ENCODE results near the gene PEX13.

The PEX13 gene

DNA sequence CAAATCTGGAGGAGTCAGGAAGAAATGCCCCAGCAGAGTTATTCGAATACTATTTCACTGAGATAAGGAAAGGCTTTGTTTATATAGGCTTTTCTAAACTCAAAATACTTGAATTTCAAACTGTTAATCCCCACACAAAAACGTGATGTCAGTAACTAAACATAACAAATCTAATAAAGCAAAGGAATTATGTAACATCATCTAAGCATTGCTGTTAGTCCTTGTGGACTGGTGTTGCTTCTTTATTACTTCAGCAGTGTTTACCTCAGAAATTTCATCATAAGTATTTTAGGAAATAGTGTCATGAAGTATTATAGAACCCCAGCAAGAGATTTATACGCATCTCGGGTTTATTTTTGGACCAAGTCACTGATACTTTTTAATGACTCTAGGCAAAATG is 28.5 kb downstream of the PEX13 start:
- TF ChIP-seq, protein P1, sequence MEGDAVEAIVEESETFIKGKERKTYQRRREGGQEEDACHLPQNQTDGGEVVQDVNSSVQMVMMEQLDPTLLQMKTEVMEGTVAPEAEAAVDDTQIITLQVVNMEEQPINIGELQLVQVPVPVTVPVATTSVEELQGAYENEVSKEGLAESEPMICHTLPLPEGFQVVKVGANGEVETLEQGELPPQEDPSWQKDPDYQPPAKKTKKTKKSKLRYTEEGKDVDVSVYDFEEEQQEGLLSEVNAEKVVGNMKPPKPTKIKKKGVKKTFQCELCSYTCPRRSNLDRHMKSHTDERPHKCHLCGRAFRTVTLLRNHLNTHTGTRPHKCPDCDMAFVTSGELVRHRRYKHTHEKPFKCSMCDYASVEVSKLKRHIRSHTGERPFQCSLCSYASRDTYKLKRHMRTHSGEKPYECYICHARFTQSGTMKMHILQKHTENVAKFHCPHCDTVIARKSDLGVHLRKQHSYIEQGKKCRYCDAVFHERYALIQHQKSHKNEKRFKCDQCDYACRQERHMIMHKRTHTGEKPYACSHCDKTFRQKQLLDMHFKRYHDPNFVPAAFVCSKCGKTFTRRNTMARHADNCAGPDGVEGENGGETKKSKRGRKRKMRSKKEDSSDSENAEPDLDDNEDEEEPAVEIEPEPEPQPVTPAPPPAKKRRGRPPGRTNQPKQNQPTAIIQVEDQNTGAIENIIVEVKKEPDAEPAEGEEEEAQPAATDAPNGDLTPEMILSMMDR (conservative IDR thresholded peaks at IDR 0.05), result no peak
- TF ChIP-seq ZFX (IDR thresholded peaks at IDR 0.05), result no peak
- no peak overlapping the region for H3K27ac ChIP-seq

DNA sequence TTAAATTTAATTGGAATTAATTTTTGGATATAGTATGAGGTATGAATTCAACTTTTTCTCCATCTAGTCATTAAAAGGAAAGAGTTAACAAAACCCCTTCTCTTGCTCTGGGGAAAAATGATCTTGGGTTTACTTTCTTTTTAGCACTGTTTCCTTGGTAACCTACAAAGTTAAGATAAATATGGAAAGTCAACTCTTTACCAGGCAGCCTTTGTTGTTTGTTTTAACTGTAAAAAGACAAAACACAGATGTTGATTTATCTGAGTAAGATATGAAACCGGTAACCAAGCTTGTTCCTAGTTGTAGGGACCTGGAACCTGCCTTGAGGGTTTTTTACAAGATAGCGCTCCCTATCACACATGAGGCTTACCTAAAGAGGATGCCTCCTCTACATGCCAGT is 38.0 kb downstream of the PEX13 start:
- no peak for TF ChIP-seq ZFX (IDR thresholded peaks at IDR 0.05)
- TF ChIP-seq, protein P1 (conservative IDR thresholded peaks at IDR 0.05), result no peak
- no peak overlapping the region for H3K27ac ChIP-seq

DNA sequence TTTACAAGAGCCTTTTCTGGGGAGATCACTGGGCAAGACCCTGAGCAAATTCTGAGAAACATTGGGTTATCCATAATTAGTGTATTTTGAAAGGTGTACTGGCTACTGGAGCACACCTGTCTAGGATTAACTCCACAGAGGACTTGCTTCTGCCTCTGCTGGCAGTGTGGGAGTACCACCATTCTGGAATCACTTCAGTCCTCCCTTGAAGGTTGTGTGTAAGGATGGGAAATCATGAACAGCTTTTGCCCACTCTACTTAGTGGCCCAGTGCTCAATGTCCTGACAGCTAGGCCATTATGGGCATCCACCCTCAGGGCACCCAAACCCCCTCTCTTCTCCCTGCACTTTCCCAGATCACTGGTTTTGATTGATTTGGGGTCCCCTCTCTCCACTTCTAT is 40.0 kb downstream of the PEX13 start:
- TF ChIP-seq, protein P1 (conservative IDR thresholded peaks at IDR 0.05), result no peak
- no peak for TF ChIP-seq ZFX (IDR thresholded peaks at IDR 0.05)
- H3K27ac ChIP-seq, result no peak overlapping the region

DNA sequence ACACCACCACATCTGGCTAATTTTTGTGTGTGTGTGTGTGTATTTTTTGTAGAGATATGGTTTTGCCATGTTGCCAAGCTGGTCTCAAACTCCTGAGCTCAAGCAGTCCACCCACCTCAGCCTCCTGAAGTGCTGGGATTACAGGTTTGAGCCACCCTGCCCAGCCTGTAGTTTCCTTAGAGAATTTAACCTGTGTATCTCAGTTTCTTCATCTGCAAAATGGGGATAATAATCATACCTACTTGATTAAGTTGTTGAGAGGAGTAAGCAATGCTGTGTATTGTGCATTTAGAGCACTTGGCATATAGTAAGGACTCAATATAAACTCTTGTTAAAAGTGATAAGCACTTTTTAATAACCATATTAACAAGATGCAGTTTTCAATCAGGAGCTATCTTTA is 41.9 kb downstream of the PEX13 start:
- TF ChIP-seq, protein P1 (conservative IDR thresholded peaks at IDR 0.05), result no peak
- no peak for TF ChIP-seq ZFX (IDR thresholded peaks at IDR 0.05)
- no peak overlapping the region for H3K27ac ChIP-seq

DNA sequence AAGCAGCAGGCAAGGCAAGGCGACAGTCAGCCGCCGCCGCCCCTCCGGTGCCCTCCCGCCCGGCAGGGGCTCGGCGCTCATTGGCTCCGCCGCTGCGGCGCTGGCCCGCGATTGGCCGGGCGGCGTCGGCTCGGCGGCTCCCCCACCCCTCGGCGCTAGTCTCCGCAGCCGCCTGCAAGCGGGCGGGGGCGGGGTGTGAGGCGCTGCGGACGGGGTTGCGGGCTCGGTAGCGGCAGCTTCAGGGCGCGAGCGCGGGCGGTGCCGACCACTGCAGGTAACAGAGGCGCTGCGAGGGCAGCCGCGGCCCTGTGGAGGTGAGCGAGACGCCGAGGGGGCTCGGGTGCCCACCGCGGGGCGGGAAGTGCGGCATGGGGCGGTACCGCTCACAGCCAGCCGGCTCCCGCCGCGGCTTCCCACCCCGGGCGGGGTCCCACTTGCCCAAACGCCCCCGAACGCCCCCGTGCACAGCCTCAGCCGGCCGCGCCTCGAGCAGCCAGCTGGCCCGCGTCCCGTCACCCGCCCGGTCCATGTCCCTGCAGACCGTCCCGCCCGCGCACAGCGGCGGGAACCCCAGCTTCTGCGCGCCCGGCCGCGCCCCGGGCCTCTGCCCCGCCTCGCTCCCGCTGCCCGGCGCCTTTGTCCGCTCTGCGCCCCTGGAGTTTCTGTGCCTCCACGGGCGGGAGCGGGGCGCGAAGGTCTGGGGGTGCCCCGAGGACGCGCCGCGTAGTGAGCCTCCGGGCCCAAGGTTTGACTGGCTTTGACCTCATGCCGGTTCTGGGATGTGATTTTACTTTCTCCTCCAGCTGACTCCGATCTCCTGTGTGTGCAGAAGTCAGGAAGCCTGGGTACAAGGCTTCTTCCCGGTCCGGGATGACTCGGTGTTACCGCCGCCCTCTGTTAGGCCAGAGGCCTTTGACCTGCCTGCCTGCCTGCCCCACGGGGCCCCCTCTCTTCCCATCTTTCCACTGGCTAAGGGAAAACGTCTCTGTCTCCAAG is 48.5 kb downstream of the PEX13 start, which contains the start of gene SANBR:
TSS of gene SANBR (plus strand) at position 158 of the 996 bp plus-strand sequence. CDS start 4,480 bp downstream, outside the sequence.
- peak; percentile 39; the same call in 1 of the 2 replicates for TF ChIP-seq ZFX (IDR thresholded peaks at IDR 0.05)
- TF ChIP-seq, protein P1 (conservative IDR thresholded peaks at IDR 0.05), result no peak
- H3K27ac ChIP-seq, result peak within 1 kb of the TSS; percentile 75

DNA sequence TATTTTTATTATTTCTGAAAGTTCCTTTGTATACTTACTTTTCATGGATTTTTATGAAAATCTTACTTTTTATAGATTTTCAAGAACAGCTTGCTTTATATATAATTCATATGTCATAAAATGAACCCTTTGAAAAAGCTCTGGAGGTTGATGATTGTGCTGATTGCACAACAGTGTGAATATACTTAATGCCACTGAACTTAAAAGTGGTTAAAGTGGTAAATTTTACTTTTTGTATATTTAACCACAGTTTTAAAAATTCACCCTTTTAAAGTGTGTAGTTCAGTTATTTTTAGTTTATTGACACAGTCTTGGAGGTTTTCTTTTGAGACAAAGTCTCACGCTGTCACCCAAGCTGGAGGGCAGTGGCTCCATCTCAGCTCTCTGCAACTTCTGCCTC is 56.6 kb downstream of the PEX13 start:
- TF ChIP-seq, protein P1 (conservative IDR thresholded peaks at IDR 0.05), result no peak
- TF ChIP-seq ZFX (IDR thresholded peaks at IDR 0.05), result no peak

DNA sequence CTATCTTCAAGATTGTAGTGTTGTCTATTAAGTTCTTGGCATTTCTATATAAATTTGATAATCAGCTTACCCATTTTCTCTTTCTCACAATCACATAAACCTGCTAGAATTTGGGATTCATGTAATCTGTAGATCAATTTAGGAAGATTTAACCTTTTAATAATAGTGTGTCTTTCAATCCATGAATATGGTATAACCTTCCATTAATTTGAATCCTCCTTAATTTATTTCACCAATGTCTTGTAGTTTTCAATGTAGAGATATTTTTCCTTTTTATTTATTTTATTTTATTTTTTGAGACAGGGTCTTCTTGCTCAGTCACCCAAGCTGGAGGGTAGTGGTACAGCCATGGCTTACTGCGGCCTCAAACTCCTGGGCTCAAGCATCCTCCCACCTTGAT is 68.4 kb downstream of the PEX13 start:
- H3K27ac ChIP-seq, result no peak overlapping the region
- TF ChIP-seq, protein P1 (conservative IDR thresholded peaks at IDR 0.05), result no peak
- no peak for TF ChIP-seq ZFX (IDR thresholded peaks at IDR 0.05)

More for the DNA sequence above, 56.6 kb downstream of the PEX13 start:
- H3K27ac ChIP-seq, result no peak overlapping the region
